HG03064 (cell line): ENCODE results near the gene PARD3B.

Source experiments
- ATAC-seq: cut with Tn5 transposase; IDR thresholded peaks from one replicate; pipeline ENCODE4 v1.9.1; 2021; ENCODE audit warnings: low read depth; ENCODE audit not compliant: unreplicated experiment

Gene PARD3B

GRCh38 chr2:204693262-204693661, 148.0 kb downstream of the PARD3B start:
- ATAC-seq, result no peak

GRCh38 chr2:204695506-204695905, 150.2 kb downstream of the PARD3B start:
- ATAC-seq, result no peak

- ATAC-seq, result no peak
These were observed 150.8 kb downstream of the PARD3B start for GRCh38 chr2:204696124-204696523.

GRCh38 chr2:204705243-204705932, 160.1 kb downstream of the PARD3B start:
- no peak for ATAC-seq

GRCh38 chr2:204706939-204707338, 161.7 kb downstream of the PARD3B start:
- no peak for ATAC-seq

- ATAC-seq, result no peak
These were observed 167.9 kb downstream of the PARD3B start for GRCh38 chr2:204713211-204713610.

- ATAC-seq, result no peak
These were observed 170.1 kb downstream of the PARD3B start for GRCh38 chr2:204715361-204715760.

GRCh38 chr2:204717591-204717990, 172.3 kb downstream of the PARD3B start:
- ATAC-seq, result no peak

GRCh38 chr2:204718607-204719006, 173.3 kb downstream of the PARD3B start:
- ATAC-seq, result no peak

- ATAC-seq, result no peak
These were observed 175.6 kb downstream of the PARD3B start for GRCh38 chr2:204720874-204721273.

GRCh38 chr2:204722207-204722606, 176.9 kb downstream of the PARD3B start:
- no peak for ATAC-seq

- no peak for ATAC-seq
These were observed 177.4 kb downstream of the PARD3B start for GRCh38 chr2:204722691-204723090.

GRCh38 chr2:204725693-204726360, 180.6 kb downstream of the PARD3B start:
- no peak for ATAC-seq

GRCh38 chr2:204726831-204727230, 181.6 kb downstream of the PARD3B start:
- no peak for ATAC-seq

- no peak for ATAC-seq
These were observed 182.1 kb downstream of the PARD3B start for GRCh38 chr2:204727368-204727767.

GRCh38 chr2:204730603-204731002, 185.3 kb downstream of the PARD3B start:
- ATAC-seq, result no peak

- ATAC-seq, result no peak
These were observed 186.7 kb downstream of the PARD3B start for GRCh38 chr2:204732019-204732418.

GRCh38 chr2:204737296-204737695, 192.0 kb downstream of the PARD3B start:
- no peak for ATAC-seq

- ATAC-seq, result no peak
These were observed 193.4 kb downstream of the PARD3B start for GRCh38 chr2:204738721-204739120.

- no peak for ATAC-seq
These were observed 198.2 kb downstream of the PARD3B start for GRCh38 chr2:204743393-204743960.

- no peak for ATAC-seq
These were observed 199.2 kb downstream of the PARD3B start for GRCh38 chr2:204744506-204744905.

- ATAC-seq, result no peak
These were observed 203.0 kb downstream of the PARD3B start for GRCh38 chr2:204748286-204748685.
